Measurements from ENCODE around the gene DCT. TPM values are rescaled to one million over a fixed set of nuclear protein-coding genes. Genes with fewer than 3 reads are reported as not detected.

The DCT gene
- not detected in 5 replicates for total RNA-seq (2022; extraction: Qiagen RNA extraction; ENCODE audit: low read depth)

GRCh38 chr13:94479616-94480015 lies at the start of gene DCT:
DCT (minus strand) TSS chr13:94479682; CDS start chr13:94479255, 427 bp downstream.

Other genes with a start within 250 kb of the DCT start
- gene TGDS, start 116.5 kb upstream of the DCT start, total RNA-seq (2022; extraction: Qiagen RNA extraction; ENCODE audit: low read depth), result 8.1 to 10.3 TPM (median 8.3 TPM) in 5 replicates
- gene GPR180, start 122.2 kb upstream of the DCT start, total RNA-seq (2022; extraction: Qiagen RNA extraction; ENCODE audit: low read depth), result 3.1 to 3.8 TPM (median 3.3 TPM) in 5 replicates
- gene SOX21, start 232.9 kb upstream of the DCT start, total RNA-seq (2022; extraction: Qiagen RNA extraction; ENCODE audit: low read depth), result 0.77 to 1.5 TPM (median 1.1 TPM) in 5 replicates